HL-60/S4 (cell line): Measurements from ENCODE around the gene POLR3H.

Experiments used
- in situ Hi-C: fragments of 300-500 bp; cut with MboI; formaldehyde crosslinking; loops from 2 replicates; pipeline ENCODE4 v1.14.3; 2022; ENCODE audit warnings: low sequenced_read_pairs

Gene POLR3H

GRCh38 chr22:41488596-41489385 is 55.5 kb downstream of the POLR3H start:
- in situ Hi-C loops = no loop called here

GRCh38 chr22:41488076-41488475 is 56.2 kb downstream of the POLR3H start:
- in situ Hi-C loops = no loop called here

GRCh38 chr22:41487037-41487935 is 57.0 kb downstream of the POLR3H start:
- in situ Hi-C loops = no loop called here

- in situ Hi-C loops = no loop called here
Observed at GRCh38 chr22:41485033-41485432, 59.2 kb downstream of the POLR3H start.

- in situ Hi-C loops = no loop called here
Observed at GRCh38 chr22:41482319-41482935, 61.8 kb downstream of the POLR3H start.

- in situ Hi-C loops = no loop called here
Observed at GRCh38 chr22:41481925-41482318, 62.3 kb downstream of the POLR3H start.

GRCh38 chr22:41481131-41481830 is 63.0 kb downstream of the POLR3H start:
- in situ Hi-C loops = no loop called here

GRCh38 chr22:41480397-41480735 is 63.9 kb downstream of the POLR3H start:
- in situ Hi-C loops = no loop called here

- in situ Hi-C loops = no loop called here
Observed at GRCh38 chr22:41479671-41480396, 64.4 kb downstream of the POLR3H start.

- in situ Hi-C loops = no loop called here
Observed at GRCh38 chr22:41478891-41479521, 65.3 kb downstream of the POLR3H start.

GRCh38 chr22:41478473-41478872 is 65.8 kb downstream of the POLR3H start:
- in situ Hi-C loops = no loop called here
